ENCODE measurements around the gene GNB3.

Gene GNB3

DNA sequence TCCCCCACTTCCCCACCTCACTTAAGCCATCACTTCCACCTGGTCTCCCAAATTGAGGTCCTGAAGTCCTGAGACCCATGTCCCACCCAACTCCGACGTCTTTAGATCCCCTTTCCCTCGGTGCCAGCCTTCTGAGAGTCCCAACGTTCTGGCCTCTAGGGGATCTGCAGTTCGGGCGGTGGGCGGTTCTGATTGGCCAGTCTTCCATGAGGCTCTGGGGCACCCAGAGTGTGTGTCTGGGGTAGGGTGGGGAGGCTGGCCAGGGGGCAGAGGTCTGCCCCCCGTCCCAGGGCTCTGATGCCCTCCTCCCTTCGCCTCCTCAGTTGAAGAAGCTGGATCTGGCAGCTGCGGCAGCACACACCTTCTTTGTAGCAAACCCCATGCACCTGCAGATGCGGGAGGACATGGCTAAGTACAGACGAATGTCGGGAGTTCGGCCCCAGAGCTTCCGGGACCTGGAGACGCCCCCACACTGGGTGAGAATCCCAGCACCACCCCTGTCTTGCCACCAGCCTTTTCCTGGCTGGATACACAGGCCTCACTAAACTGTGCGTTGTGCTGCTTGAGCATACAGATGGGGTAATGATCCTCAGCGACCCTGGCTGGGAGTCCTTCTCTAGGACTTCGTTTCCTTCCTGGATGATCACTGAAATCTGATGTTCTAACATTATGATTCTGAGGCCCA lies 11.0 kb upstream of the GNB3 start:
- ATAC-seq: peak; percentile 47
- TF ChIP-seq CREB5 (CRISPR knock-in tag; IDR thresholded peaks at IDR 0.05; ENCODE audit: low read depth): no peak
- no peak for TF ChIP-seq GLIS3 (CRISPR knock-in tag; IDR thresholded peaks at IDR 0.05)
- TF ChIP-seq ZFP30 (CRISPR knock-in tag; IDR thresholded peaks at IDR 0.05): no peak
- no peak for TF ChIP-seq ESRRG (CRISPR knock-in tag; IDR thresholded peaks at IDR 0.05)
- no peak for TF ChIP-seq ZFP3 (CRISPR knock-in tag; IDR thresholded peaks at IDR 0.05)
- no peak for TF ChIP-seq CSDC2 (CRISPR knock-in tag; IDR thresholded peaks at IDR 0.05)
- no peak for TF ChIP-seq ARNTL (CRISPR knock-in tag; IDR thresholded peaks at IDR 0.05; ENCODE audit: borderline replicate concordance, low read depth)
- no peak for TF ChIP-seq ZC3H10 (CRISPR knock-in tag; IDR thresholded peaks at IDR 0.05)

DNA sequence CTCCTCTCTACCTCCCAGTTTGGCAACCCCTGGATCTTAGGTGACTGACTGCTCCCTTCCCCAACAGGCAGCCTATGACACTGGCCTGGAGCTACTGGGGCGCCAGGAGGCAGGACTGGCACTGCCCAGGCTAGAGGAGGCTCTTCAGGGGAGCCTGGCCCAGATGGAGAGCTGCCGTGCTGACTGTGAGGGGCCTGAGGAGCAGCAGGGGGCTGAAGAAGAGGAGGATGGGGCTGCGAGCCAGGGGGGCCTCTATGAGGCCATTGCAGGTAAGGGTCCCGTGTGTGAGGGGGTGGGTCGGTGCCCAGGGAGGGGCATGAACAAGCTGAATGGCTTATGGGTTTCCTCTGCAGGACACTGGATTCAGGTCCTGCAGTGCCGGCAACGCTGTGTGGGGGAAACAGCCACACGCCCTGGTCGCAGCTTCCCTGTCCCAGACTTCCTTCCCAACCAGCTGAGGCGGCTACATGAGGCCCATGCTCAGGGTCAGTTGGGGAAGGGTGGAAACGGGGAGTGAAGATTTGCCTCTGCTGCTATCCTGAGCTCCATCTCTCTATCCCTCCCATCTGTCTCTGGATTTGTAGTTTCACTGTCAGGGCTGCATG lies 10.3 kb upstream of the GNB3 start:
- no peak for ATAC-seq
- TF ChIP-seq ISL1 (CRISPR knock-in tag; IDR thresholded peaks at IDR 0.05): no peak
- TF ChIP-seq RARB (CRISPR knock-in tag; IDR thresholded peaks at IDR 0.05): no peak
- no peak for TF ChIP-seq TCF4 (CRISPR knock-in tag; IDR thresholded peaks at IDR 0.05; ENCODE audit: borderline replicate concordance)
- no peak for TF ChIP-seq ZC3H10 (CRISPR knock-in tag; IDR thresholded peaks at IDR 0.05)
- no peak for TF ChIP-seq ZNF70 (CRISPR knock-in tag; IDR thresholded peaks at IDR 0.05)
- TF ChIP-seq, protein P1, sequence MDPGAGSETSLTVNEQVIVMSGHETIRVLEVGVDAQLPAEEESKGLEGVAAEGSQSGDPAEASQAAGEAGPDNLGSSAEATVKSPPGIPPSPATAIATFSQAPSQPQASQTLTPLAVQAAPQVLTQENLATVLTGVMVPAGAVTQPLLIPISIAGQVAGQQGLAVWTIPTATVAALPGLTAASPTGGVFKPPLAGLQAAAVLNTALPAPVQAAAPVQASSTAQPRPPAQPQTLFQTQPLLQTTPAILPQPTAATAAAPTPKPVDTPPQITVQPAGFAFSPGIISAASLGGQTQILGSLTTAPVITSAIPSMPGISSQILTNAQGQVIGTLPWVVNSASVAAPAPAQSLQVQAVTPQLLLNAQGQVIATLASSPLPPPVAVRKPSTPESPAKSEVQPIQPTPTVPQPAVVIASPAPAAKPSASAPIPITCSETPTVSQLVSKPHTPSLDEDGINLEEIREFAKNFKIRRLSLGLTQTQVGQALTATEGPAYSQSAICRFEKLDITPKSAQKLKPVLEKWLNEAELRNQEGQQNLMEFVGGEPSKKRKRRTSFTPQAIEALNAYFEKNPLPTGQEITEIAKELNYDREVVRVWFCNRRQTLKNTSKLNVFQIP (CRISPR knock-in tag; IDR thresholded peaks at IDR 0.05; ENCODE audit: borderline replicate concordance, low read depth): no peak
- no peak for TF ChIP-seq TSHZ2 (CRISPR knock-in tag; IDR thresholded peaks at IDR 0.05)
- no peak for TF ChIP-seq SNAI2 (CRISPR knock-in tag; IDR thresholded peaks at IDR 0.05)
- TF ChIP-seq ESRRG (CRISPR knock-in tag; IDR thresholded peaks at IDR 0.05): no peak
- no peak for TF ChIP-seq GLIS3 (CRISPR knock-in tag; IDR thresholded peaks at IDR 0.05)
- no peak for TF ChIP-seq CSDC2 (CRISPR knock-in tag; IDR thresholded peaks at IDR 0.05)
- TF ChIP-seq, protein P2, sequence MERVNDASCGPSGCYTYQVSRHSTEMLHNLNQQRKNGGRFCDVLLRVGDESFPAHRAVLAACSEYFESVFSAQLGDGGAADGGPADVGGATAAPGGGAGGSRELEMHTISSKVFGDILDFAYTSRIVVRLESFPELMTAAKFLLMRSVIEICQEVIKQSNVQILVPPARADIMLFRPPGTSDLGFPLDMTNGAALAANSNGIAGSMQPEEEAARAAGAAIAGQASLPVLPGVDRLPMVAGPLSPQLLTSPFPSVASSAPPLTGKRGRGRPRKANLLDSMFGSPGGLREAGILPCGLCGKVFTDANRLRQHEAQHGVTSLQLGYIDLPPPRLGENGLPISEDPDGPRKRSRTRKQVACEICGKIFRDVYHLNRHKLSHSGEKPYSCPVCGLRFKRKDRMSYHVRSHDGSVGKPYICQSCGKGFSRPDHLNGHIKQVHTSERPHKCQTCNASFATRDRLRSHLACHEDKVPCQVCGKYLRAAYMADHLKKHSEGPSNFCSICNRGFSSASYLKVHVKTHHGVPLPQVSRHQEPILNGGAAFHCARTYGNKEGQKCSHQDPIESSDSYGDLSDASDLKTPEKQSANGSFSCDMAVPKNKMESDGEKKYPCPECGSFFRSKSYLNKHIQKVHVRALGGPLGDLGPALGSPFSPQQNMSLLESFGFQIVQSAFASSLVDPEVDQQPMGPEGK (CRISPR knock-in tag; IDR thresholded peaks at IDR 0.05; ENCODE audit: borderline replicate concordance): no peak
- no peak for TF ChIP-seq ZNF565 (CRISPR knock-in tag; conservative IDR thresholded peaks at IDR 0.05; ENCODE audit: low read depth)
- TF ChIP-seq TOX (CRISPR knock-in tag; IDR thresholded peaks at IDR 0.05; ENCODE audit: borderline replicate concordance): no peak
- no peak for TF ChIP-seq ZNF8 (CRISPR knock-in tag; IDR thresholded peaks at IDR 0.05)
- TF ChIP-seq ZFP3 (CRISPR knock-in tag; IDR thresholded peaks at IDR 0.05): no peak
- TF ChIP-seq ARNTL (CRISPR knock-in tag; IDR thresholded peaks at IDR 0.05; ENCODE audit: borderline replicate concordance, low read depth): no peak

DNA sequence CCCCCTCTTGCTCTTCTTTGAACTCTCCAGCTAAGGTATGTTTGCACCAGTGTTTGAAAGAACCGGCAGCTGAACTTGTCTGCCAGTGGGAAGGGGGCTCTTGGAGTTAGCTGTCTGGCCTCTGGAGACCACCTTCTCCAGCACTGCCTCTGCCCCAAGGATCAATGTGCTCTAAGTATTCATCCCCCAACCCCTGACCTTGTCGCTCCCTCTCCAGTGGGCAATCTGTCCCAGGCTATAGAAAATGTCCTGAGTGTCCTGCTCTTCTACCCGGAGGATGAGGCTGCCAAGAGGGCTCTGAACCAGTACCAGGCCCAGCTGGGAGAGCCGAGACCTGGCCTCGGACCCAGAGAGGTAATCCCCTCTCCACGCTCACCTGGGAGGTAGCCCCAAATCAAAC lies 9.7 kb upstream of the GNB3 start:
- TF ChIP-seq, protein P1 (CRISPR knock-in tag; IDR thresholded peaks at IDR 0.05; ENCODE audit: borderline replicate concordance, low read depth): no peak
- TF ChIP-seq CSDC2 (CRISPR knock-in tag; IDR thresholded peaks at IDR 0.05): no peak
- no peak for TF ChIP-seq SNAI2 (CRISPR knock-in tag; IDR thresholded peaks at IDR 0.05)
- no peak for TF ChIP-seq GLIS3 (CRISPR knock-in tag; IDR thresholded peaks at IDR 0.05)
- no peak for TF ChIP-seq ZFP30 (CRISPR knock-in tag; IDR thresholded peaks at IDR 0.05)
- TF ChIP-seq BACH2 (CRISPR knock-in tag; IDR thresholded peaks at IDR 0.05; ENCODE audit: borderline replicate concordance): no peak
- no peak for TF ChIP-seq ZFP3 (CRISPR knock-in tag; IDR thresholded peaks at IDR 0.05)
- TF ChIP-seq CREB5 (CRISPR knock-in tag; IDR thresholded peaks at IDR 0.05; ENCODE audit: low read depth): no peak
- TF ChIP-seq ZNF8 (CRISPR knock-in tag; IDR thresholded peaks at IDR 0.05): no peak
- ATAC-seq: no peak

Data from SK-N-SH treated with all-trans-retinoic acid at 6 μM for 48 hours (cell line).